Sigmoid colon (tissue), 7 donors: Measurements from ENCODE around the gene SULF2. TPM values are rescaled to one million over a fixed set of nuclear protein-coding genes. Genes with fewer than 3 reads are reported as not detected.
A peak's percentile ranks its signal among the peaks of the same experiment; 100 is the strongest.

Experiments used
- DNase-seq: peaks from one replicate; pipeline ENCODE4 v3.0.0-alpha.2; 2019
- H3K27ac ChIP-seq, 4 donors: fragments of 200-600 bp; sonication (generic); one replicate each; pipeline ENCODE4 v1.5.1; 2016 to 2019; ENCODE audit warnings: mild to moderate bottlenecking in 1 of 4
- H3K27me3 ChIP-seq, 3 donors: fragments of 200-600 bp; sonication (generic); one replicate each; pipeline ENCODE4 v1.5.1; 2019; ENCODE audit warnings: mild to moderate bottlenecking in 1 of 3
- H3K36me3 ChIP-seq, 4 donors: fragments of 200-600 bp; sonication (generic); one replicate each; pipeline ENCODE4 v1.5.1; 2016 to 2019
- H3K4me1 ChIP-seq, 4 donors: fragments of 200-600 bp; sonication (generic); one replicate each; pipeline ENCODE4 v1.5.1; 2017 to 2019
- H3K4me3 ChIP-seq, 4 donors: fragments of 200-600 bp; sonication (generic); one replicate each; pipeline ENCODE4 v1.5.1; 2017 to 2019; ENCODE audit warnings: mild to moderate bottlenecking in 2 of 4, moderate library complexity in 1 of 4
- H3K9me3 ChIP-seq, 4 donors: fragments of 200-600 bp in 3 of 4; sonication (generic) in 3 of 4; one replicate each; pipeline versions ENCODE4 v1.5.1 to v1.6.1; 2013 to 2019
- EP300 ChIP-seq, 4 donors: sonication (generic); formaldehyde crosslinking; IDR thresholded peaks; one replicate each; pipeline ENCODE4 v1.6.1; 2017; ENCODE audit warnings: antibody characterized with exemption in 4 of 4
- POLR2A ChIP-seq, 2 donors: fragments of 450-650 bp; IDR thresholded peaks; one replicate each; pipeline ENCODE4 v1.6.1; 2016; ENCODE audit warnings: antibody characterized with exemption in 2 of 2, mild to moderate bottlenecking in 2 of 2, moderate library complexity in 2 of 2
- POLR2AphosphoS5 ChIP-seq, 4 donors: sonication (generic); formaldehyde crosslinking; IDR thresholded peaks; one replicate each; pipeline ENCODE4 v1.6.1; 2017; ENCODE audit warnings: antibody characterized with exemption in 4 of 4
- WGBS, 2 donors: extraction: QIAGEN DNeasy Blood & Tissue Kit; methylation state at CpG; one replicate each; pipeline ENCODE4 v1.1.7; 2013; 5-methylcytosine and 5-hydroxymethylcytosine counted together
- intact Hi-C: fragments of 100-400 bp; cut with DNase I; formaldehyde crosslinking; loops from one replicate; pipeline ENCODE4 v1.15.1; 2023
- polyA plus RNA-seq, 3 donors: library from polyadenylated mRNA; stranded (reverse); fragments of 200-250 nt; gene quantifications; one replicate each; pipeline ENCODE4 v1.2.3, GENCODE V29; 2013
- total RNA-seq, 4 donors: library from RNA; depleted of rRNA; stranded (reverse); fragments of >200 nt; gene quantifications; one replicate each; pipeline ENCODE4 v1.1.0, GENCODE V29; 2016
- TF ChIP-seq, protein P1 (sequence below), 4 experiments: fragments of 450-650 bp in 3 of 4; fragments of 200-600 bp in 1 of 4; IDR thresholded peaks; one replicate each; pipeline ENCODE4 v1.5.1; 2016 to 2019; ENCODE audit warnings: antibody characterized with exemption in 4 of 4, mild to moderate bottlenecking in 3 of 4, moderate library complexity in 2 of 4
- donor health status: healthy with polysubstance abuse.
- donor health status: Bipolar disorder and iron deficiency.
- donor health status: healthy.

Gene SULF2
- total and polyA plus RNA-seq, 7 donors = 14.6 to 70.1 (median 28.2) TPM

GRCh38 chr20:47689731-47690130 is 95.5 kb downstream of the SULF2 start:
- intact Hi-C loops = loop anchor here (5.0 kb wide), 1 partner anchor 33 kb away; no protein-coding TSS in a partner anchor
- Histone ChIP-seq H3K27ac (no peak overlapping the region), H3K4me1 (peaks cover 0 to 13% (median 10%) of the 10 kb centered on the region in 4 donors), H3K27me3 (no peaks in the 10 kb centered on the region), H3K9me3 (peaks cover 0 to 16% (median 10%) of the 10 kb centered on the region in 4 donors), H3K4me3 (no peak overlapping the region), H3K36me3 (peaks cover 0 to 13% (median 3%) of the 10 kb centered on the region in 4 donors)
- 88 to 93% methylated on average over 1 of the region's 1 CpG for WGBS, 2 donors
- TF ChIP-seq POLR2A (IDR thresholded peaks at IDR 0.05) (no peak), POLR2AphosphoS5 (IDR thresholded peaks at IDR 0.05) (no peak), EP300 (IDR thresholded peaks at IDR 0.05) (no peak)
- TF ChIP-seq, protein P1, sequence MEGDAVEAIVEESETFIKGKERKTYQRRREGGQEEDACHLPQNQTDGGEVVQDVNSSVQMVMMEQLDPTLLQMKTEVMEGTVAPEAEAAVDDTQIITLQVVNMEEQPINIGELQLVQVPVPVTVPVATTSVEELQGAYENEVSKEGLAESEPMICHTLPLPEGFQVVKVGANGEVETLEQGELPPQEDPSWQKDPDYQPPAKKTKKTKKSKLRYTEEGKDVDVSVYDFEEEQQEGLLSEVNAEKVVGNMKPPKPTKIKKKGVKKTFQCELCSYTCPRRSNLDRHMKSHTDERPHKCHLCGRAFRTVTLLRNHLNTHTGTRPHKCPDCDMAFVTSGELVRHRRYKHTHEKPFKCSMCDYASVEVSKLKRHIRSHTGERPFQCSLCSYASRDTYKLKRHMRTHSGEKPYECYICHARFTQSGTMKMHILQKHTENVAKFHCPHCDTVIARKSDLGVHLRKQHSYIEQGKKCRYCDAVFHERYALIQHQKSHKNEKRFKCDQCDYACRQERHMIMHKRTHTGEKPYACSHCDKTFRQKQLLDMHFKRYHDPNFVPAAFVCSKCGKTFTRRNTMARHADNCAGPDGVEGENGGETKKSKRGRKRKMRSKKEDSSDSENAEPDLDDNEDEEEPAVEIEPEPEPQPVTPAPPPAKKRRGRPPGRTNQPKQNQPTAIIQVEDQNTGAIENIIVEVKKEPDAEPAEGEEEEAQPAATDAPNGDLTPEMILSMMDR (IDR thresholded peaks at IDR 0.05) = no peak
- no peak for DNase-seq

DNA sequence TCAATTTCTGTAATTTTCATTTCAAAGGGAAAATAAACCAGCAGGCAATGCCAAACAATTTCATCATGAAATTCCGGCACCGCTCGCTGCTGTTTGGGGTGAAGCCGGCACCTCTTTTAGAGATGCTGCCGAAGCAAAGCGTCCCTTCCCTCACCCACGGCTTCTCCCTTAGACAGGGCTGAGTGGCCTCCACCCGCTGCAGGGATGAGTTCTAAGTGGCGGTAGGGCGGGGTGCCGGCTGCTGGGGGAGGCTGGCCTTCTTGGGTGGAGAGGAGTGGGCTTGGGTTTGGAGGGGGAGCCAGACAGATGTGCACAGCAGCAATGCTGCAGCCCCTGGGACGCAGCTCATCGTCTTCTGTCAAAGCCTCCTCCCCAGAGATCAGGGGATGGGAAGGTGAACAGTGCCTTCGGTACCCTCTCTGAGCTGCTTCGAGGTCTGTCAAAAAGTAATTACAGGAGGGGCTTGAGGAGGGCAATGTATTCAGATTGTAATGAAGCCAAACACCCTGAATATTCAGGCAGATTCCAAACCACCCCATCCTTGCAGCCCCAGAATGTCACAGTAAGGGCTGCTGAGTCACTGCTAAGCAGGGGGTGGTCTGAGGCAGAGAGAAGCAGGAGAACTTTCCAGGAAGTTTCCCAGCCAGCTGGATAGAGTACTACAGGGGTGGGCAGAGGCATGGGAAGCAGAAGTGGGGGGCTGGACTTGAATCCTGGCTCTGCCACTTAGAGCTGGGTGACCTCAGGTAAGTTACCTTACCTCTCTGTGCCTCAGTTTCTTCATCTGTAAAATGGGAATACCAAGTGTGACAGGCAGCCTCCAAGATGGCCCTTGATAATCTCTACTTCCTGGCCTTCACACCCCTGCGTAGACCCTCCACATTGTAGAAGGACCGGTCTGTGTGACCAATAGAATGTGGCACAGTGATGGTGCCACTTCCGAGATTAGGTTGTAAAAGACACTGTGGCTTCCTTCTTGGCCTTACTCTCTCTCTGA is 96.6 kb downstream of the SULF2 start:
- no peak overlapping the region for H3K27ac ChIP-seq
- peaks cover 0 to 10% (median 9%) of the 10 kb centered on the region in 4 donors for H3K4me1 ChIP-seq
- peaks cover 0 to 16% (median 10%) of the 10 kb centered on the region in 4 donors for H3K9me3 ChIP-seq
- no peak overlapping the region for H3K4me3 ChIP-seq
- TF ChIP-seq POLR2AphosphoS5 (IDR thresholded peaks at IDR 0.05) (no peak), POLR2A (IDR thresholded peaks at IDR 0.05) (no peak), EP300 (IDR thresholded peaks at IDR 0.05) (no peak)
- TF ChIP-seq, protein P1 (IDR thresholded peaks at IDR 0.05) = no peak
- 83 to 85% methylated on average over 18 of the region's 18 CpGs for WGBS, 2 donors
- no peak for DNase-seq
- peaks cover 0 to 13% (median 3%) of the 10 kb centered on the region in 4 donors for H3K36me3 ChIP-seq
- intact Hi-C loops = loop anchor here (5.0 kb wide), 1 partner anchor 34 kb away; no protein-coding TSS in a partner anchor
- no peaks in the 10 kb centered on the region for H3K27me3 ChIP-seq

GRCh38 chr20:47687095-47687987 is 97.9 kb downstream of the SULF2 start:
- H3K36me3 ChIP-seq = peaks cover 0 to 13% (median 3%) of the 10 kb centered on the region in 4 donors
- intact Hi-C loops = loop anchor here (5.0 kb wide), 1 partner anchor 35 kb away; no protein-coding TSS in a partner anchor
- TF ChIP-seq POLR2AphosphoS5 (IDR thresholded peaks at IDR 0.05) (no peak), POLR2A (IDR thresholded peaks at IDR 0.05) (no peak), EP300 (IDR thresholded peaks at IDR 0.05) (no peak)
- TF ChIP-seq, protein P1 (IDR thresholded peaks at IDR 0.05) = no peak
- DNase-seq = no peak
- H3K27ac ChIP-seq = peak overlapping the region in 2 of 4 donors; percentile 55 to 57
- H3K27me3 ChIP-seq = no peaks in the 10 kb centered on the region
- 89 to 93% methylated on average over 20 of the region's 20 CpGs for WGBS, 2 donors
- no peak overlapping the region for H3K4me3 ChIP-seq
- H3K4me1 ChIP-seq = peaks cover 0 to 19% (median 17%) of the 10 kb centered on the region in 4 donors
- peaks cover 0 to 12% (median 9%) of the 10 kb centered on the region in 4 donors for H3K9me3 ChIP-seq

GRCh38 chr20:47686545-47686944 is 98.7 kb downstream of the SULF2 start:
- Histone ChIP-seq H3K4me1 (peaks cover 0 to 27% (median 25%) of the 10 kb centered on the region in 4 donors), H3K27me3 (no peaks in the 10 kb centered on the region), H3K36me3 (peaks cover 0 to 13% (median 3%) of the 10 kb centered on the region in 4 donors), H3K27ac (peak overlapping the region in 3 of 4 donors; percentile 28 to 57 (median 55)), H3K4me3 (no peak overlapping the region), H3K9me3 (peaks cover 0 to 6% (median 2%) of the 10 kb centered on the region in 4 donors)
- intact Hi-C loops = loop anchor here (5.0 kb wide), 1 partner anchor 36 kb away; no protein-coding TSS in a partner anchor
- no peak for TF ChIP-seq EP300 (IDR thresholded peaks at IDR 0.05)
- peak in 1 of 2 donors; percentile 3 for TF ChIP-seq POLR2A (IDR thresholded peaks at IDR 0.05)
- TF ChIP-seq, protein P1 (IDR thresholded peaks at IDR 0.05) = no peak
- no peak for TF ChIP-seq POLR2AphosphoS5 (IDR thresholded peaks at IDR 0.05)
- WGBS, 2 donors = 93 to 94% methylated on average over 14 of the region's 14 CpGs
- DNase-seq = no peak
